COLO829 (cell line): ENCODE measurements around the gene SMCR8.
A peak's percentile ranks its signal among the peaks of the same experiment; 100 is the strongest.
"Not testable (repeated sequence)": the region's sequence is repeated elsewhere in the genome, so short reads cannot be mapped to it uniquely, and the experiment has no call there.

Experiments used
- DNase-seq: peaks from one replicate; pipeline ENCODE4 v3.0.0; 2012; ENCODE audit warnings: low spot score

Gene SMCR8

GRCh38 chr17:18318117-18318516, 3.0 kb downstream of the SMCR8 start:
- no peak for DNase-seq

GRCh38 chr17:18318771-18319450, 3.8 kb downstream of the SMCR8 start:
- DNase-seq = no peak

GRCh38 chr17:18319604-18320256, 4.6 kb downstream of the SMCR8 start:
- DNase-seq = peak; percentile 12

- DNase-seq = no peak
Measured at GRCh38 chr17:18320301-18320700, 5.2 kb downstream of the SMCR8 start.

GRCh38 chr17:18321309-18321708, 6.2 kb downstream of the SMCR8 start:
- DNase-seq = no peak

- no peak for DNase-seq
Measured at GRCh38 chr17:18322522-18322921, 7.4 kb downstream of the SMCR8 start.

GRCh38 chr17:18323007-18323406, 7.9 kb downstream of the SMCR8 start:
- DNase-seq = peak; percentile 7

- DNase-seq = no peak
Measured at GRCh38 chr17:18323507-18324139, 8.5 kb downstream of the SMCR8 start.

- DNase-seq = no peak
Measured at GRCh38 chr17:18324140-18325050, 9.3 kb downstream of the SMCR8 start.

GRCh38 chr17:18326039-18326438, 10.9 kb downstream of the SMCR8 start:
- DNase-seq = no peak

- DNase-seq = no peak
Measured at GRCh38 chr17:18326572-18326971, 11.5 kb downstream of the SMCR8 start.

GRCh38 chr17:18327093-18327492, 12.0 kb downstream of the SMCR8 start:
- no peak for DNase-seq

- DNase-seq = no peak
Measured at GRCh38 chr17:18327556-18327955, 12.5 kb downstream of the SMCR8 start.

GRCh38 chr17:18328643-18329204, 13.6 kb downstream of the SMCR8 start:
- DNase-seq = no peak

- DNase-seq = no peak
Measured at GRCh38 chr17:18331879-18332278, 16.8 kb downstream of the SMCR8 start.

- DNase-seq = no peak
Measured at GRCh38 chr17:18332909-18333489, 17.9 kb downstream of the SMCR8 start.

- not testable (repeated sequence) for DNase-seq
Measured at GRCh38 chr17:18338158-18338557, 23.1 kb downstream of the SMCR8 start.

- DNase-seq = no peak
Measured at GRCh38 chr17:18339933-18340332, 24.8 kb downstream of the SMCR8 start.

GRCh38 chr17:18344021-18344420, 28.9 kb downstream of the SMCR8 start:
- no peak for DNase-seq

GRCh38 chr17:18353541-18353940, 38.4 kb downstream of the SMCR8 start:
- DNase-seq = no peak

GRCh38 chr17:18356624-18357023, 41.5 kb downstream of the SMCR8 start:
- no peak for DNase-seq

- no peak for DNase-seq
Measured at GRCh38 chr17:18360518-18360917, 45.4 kb downstream of the SMCR8 start.
